Measurements from ENCODE around the gene TMEM69. TPM values are rescaled to one million over a fixed set of nuclear protein-coding genes. Genes with fewer than 3 reads are reported as not detected.
"Not testable (repeated sequence)": the region's sequence is repeated elsewhere in the genome, so short reads cannot be mapped to it uniquely, and the experiment has no call there.

The TMEM69 gene
- total RNA-seq, 1 experiment from 2014 or later = 32.3 TPM

GRCh38 chr1:45730075-45730779 lies 42.2 kb downstream of the TMEM69 start:
- POLR2A ChIA-PET (ENCODE audit: low non-redundant PET) = interaction anchor here (0.5 kb wide), 1 partner anchor 529 kb away, joined by 7 read pairs; no protein-coding TSS in a partner anchor
- no peaks in the 10 kb centered on the region for H3K9me3 ChIP-seq (ENCODE audit: low read depth, low read length, poor library complexity, severe bottlenecking)
- intact Hi-C loops (cut with micrococcal nuclease; ENCODE audit: unreplicated experiment) = no loop called here
- no peak overlapping the region for H3K27ac ChIP-seq (ENCODE audit: low read depth, low read length, poor library complexity, severe bottlenecking)
- H3K27me3 ChIP-seq (replicated peaks; ENCODE audit: insufficient read depth, low read depth, low read length, poor library complexity) = no peaks in the 10 kb centered on the region
- H3K36me3 ChIP-seq (ENCODE audit: insufficient read depth, low read length, poor library complexity, severe bottlenecking) = no peaks in the 10 kb centered on the region
- no TSS peak for BruUV-seq (replicated peaks)
- no peak for DNase-seq (ENCODE audit: low spot score)
- CTCF ChIA-PET = no interaction called here
- no peak for TF ChIP-seq EZH2 (IDR thresholded peaks at IDR 0.05; ENCODE audit: borderline replicate concordance, low read depth, low read length, poor library complexity, severe bottlenecking)
- TF ChIP-seq CTCF (conservative IDR thresholded peaks at IDR 0.05; ENCODE audit: low read depth, low read length) = no peak
- H3K4me3 ChIP-seq (ENCODE audit: low read depth, low read length, poor library complexity, severe bottlenecking) = no peak overlapping the region
- H3K4me1 ChIP-seq (ENCODE audit: insufficient read depth, low read length, poor library complexity, severe bottlenecking) = no peaks in the 10 kb centered on the region

GRCh38 chr1:45730780-45731319 lies 42.9 kb downstream of the TMEM69 start:
- Histone ChIP-seq H3K36me3 (ENCODE audit: insufficient read depth, low read length, poor library complexity, severe bottlenecking) (no peaks in the 10 kb centered on the region), H3K4me1 (ENCODE audit: insufficient read depth, low read length, poor library complexity, severe bottlenecking) (no peaks in the 10 kb centered on the region), H3K27ac (ENCODE audit: low read depth, low read length, poor library complexity, severe bottlenecking) (no peak overlapping the region), H3K9me3 (ENCODE audit: low read depth, low read length, poor library complexity, severe bottlenecking) (no peaks in the 10 kb centered on the region), H3K4me3 (ENCODE audit: low read depth, low read length, poor library complexity, severe bottlenecking) (no peak overlapping the region), H3K27me3 (replicated peaks; ENCODE audit: insufficient read depth, low read depth, low read length, poor library complexity) (no peaks in the 10 kb centered on the region)
- intact Hi-C loops (cut with micrococcal nuclease; ENCODE audit: unreplicated experiment) = no loop called here
- BruUV-seq (replicated peaks) = no TSS peak
- DNase-seq (ENCODE audit: low spot score) = no peak
- TF ChIP-seq CTCF (conservative IDR thresholded peaks at IDR 0.05; ENCODE audit: low read depth, low read length) (no peak), EZH2 (IDR thresholded peaks at IDR 0.05; ENCODE audit: borderline replicate concordance, low read depth, low read length, poor library complexity, severe bottlenecking) (no peak)
- ChIA-PET CTCF (no interaction called here), POLR2A (ENCODE audit: low non-redundant PET) (no interaction called here)

GRCh38 chr1:45739137-45739536 lies 51.2 kb downstream of the TMEM69 start:
- CTCF ChIA-PET = no interaction called here
- H3K9me3 ChIP-seq (ENCODE audit: low read depth, low read length, poor library complexity, severe bottlenecking) = no peaks in the 10 kb centered on the region
- H3K4me1 ChIP-seq (ENCODE audit: insufficient read depth, low read length, poor library complexity, severe bottlenecking) = no peaks in the 10 kb centered on the region

GRCh38 chr1:45739641-45740156 lies 51.7 kb downstream of the TMEM69 start:
- H3K4me3 ChIP-seq (ENCODE audit: low read depth, low read length, poor library complexity, severe bottlenecking); BruUV-seq (replicated peaks); intact Hi-C loops (cut with micrococcal nuclease; ENCODE audit: unreplicated experiment); H3K9me3 ChIP-seq (ENCODE audit: low read depth, low read length, poor library complexity, severe bottlenecking); H3K27me3 ChIP-seq (replicated peaks; ENCODE audit: insufficient read depth, low read depth, low read length, poor library complexity); H3K4me1 ChIP-seq (ENCODE audit: insufficient read depth, low read length, poor library complexity, severe bottlenecking); CTCF ChIA-PET; H3K27ac ChIP-seq (ENCODE audit: low read depth, low read length, poor library complexity, severe bottlenecking); H3K36me3 ChIP-seq (ENCODE audit: insufficient read depth, low read length, poor library complexity, severe bottlenecking); POLR2A ChIA-PET (ENCODE audit: low non-redundant PET); DNase-seq (ENCODE audit: low spot score): not testable (repeated sequence)

More at GRCh38 chr1:45739137-45739536, 51.2 kb downstream of the TMEM69 start:
- H3K36me3 ChIP-seq (ENCODE audit: insufficient read depth, low read length, poor library complexity, severe bottlenecking) = peaks cover 4% of the 10 kb centered on the region
- POLR2A ChIA-PET (ENCODE audit: low non-redundant PET) = no interaction called here
- no peaks in the 10 kb centered on the region for H3K27me3 ChIP-seq (replicated peaks; ENCODE audit: insufficient read depth, low read depth, low read length, poor library complexity)
- intact Hi-C loops (cut with micrococcal nuclease; ENCODE audit: unreplicated experiment) = no loop called here
- no peak overlapping the region for H3K27ac ChIP-seq (ENCODE audit: low read depth, low read length, poor library complexity, severe bottlenecking)
- H3K4me3 ChIP-seq (ENCODE audit: low read depth, low read length, poor library complexity, severe bottlenecking) = no peak overlapping the region
- DNase-seq (ENCODE audit: low spot score) = no peak
- TF ChIP-seq EZH2 (IDR thresholded peaks at IDR 0.05; ENCODE audit: borderline replicate concordance, low read depth, low read length, poor library complexity, severe bottlenecking) (no peak), CTCF (conservative IDR thresholded peaks at IDR 0.05; ENCODE audit: low read depth, low read length) (no peak)
- no TSS peak for BruUV-seq (replicated peaks)

Measured in A673 (cell line).